K562 (cell line): ENCODE results near the gene AFG1L. TPM values are rescaled to one million over a fixed set of nuclear protein-coding genes. Genes with fewer than 3 reads are reported as not detected.

Experiments used
- BACH1 ChIP-seq: fragments of 200-800 bp; sonication (Bioruptor generic); IDR thresholded peaks from 2 replicates; pipeline ENCODE4 v1.6.1; 2016; ENCODE audit warnings: missing genetic modification characterization, missing compliant biosample characterization
- CEBPG ChIP-seq, 3 experiments: fragments of 200-800 bp in 1 of 3; sonication (Bioruptor generic) in 1 of 3; sonication (generic) in 1 of 3; formaldehyde crosslinking in 1 of 3; IDR thresholded peaks in 2 of 3; conservative IDR thresholded peaks in 1 of 3; 2 replicates each; pipeline versions ENCODE4 v1.6.1 to v1.8.0; 2016 to 2022; ENCODE audit warnings: missing compliant biosample characterization in 2 of 3, missing genetic modification characterization in 2 of 3, mild to moderate bottlenecking in 1 of 3, missing genetic modification reagents in 1 of 3
- FUS ChIP-seq: fragments of 200-400 bp; formaldehyde crosslinking; optimal IDR thresholded peaks from 2 replicates; pipeline ENCODE3; 2017; ENCODE audit warnings: low read depth, low read length
- HNRNPLL ChIP-seq: fragments of 200-400 bp; formaldehyde crosslinking; IDR thresholded peaks from 2 replicates; pipeline ENCODE4 v1.6.1; 2017; ENCODE audit warnings: low read length, low read depth, mild to moderate bottlenecking; ENCODE audit not compliant: poor library complexity, severe bottlenecking
- IRF2 ChIP-seq: sonication (generic); formaldehyde crosslinking; IDR thresholded peaks from 2 replicates; pipeline ENCODE4 v1.8.1; 2022; ENCODE audit warnings: mild to moderate bottlenecking, missing genetic modification reagents
- JUN ChIP-seq, 2 experiments: sonication (generic) in 1 of 2; formaldehyde crosslinking in 1 of 2; IDR thresholded peaks; 2 replicates each; pipeline versions ENCODE4 v1.6.1 to v1.8.0; 2012 to 2022; ENCODE audit warnings: borderline replicate concordance in 2 of 2, mild to moderate bottlenecking in 2 of 2, improper control_type of control experiment in 1 of 2, low read depth in 1 of 2, low read length in 1 of 2, missing genetic modification reagents in 1 of 2
- JUND ChIP-seq, 2 experiments: IDR thresholded peaks; 2 replicates in 1 of 2; 3 replicates in 1 of 2; pipeline ENCODE4 v1.6.1; 2011; ENCODE audit warnings: borderline replicate concordance in 2 of 2, low read depth in 2 of 2, low read length in 2 of 2, improper control_type of control experiment in 1 of 2, missing biosample characterization in 1 of 2, missing genetic modification characterization in 1 of 2, missing genetic modification reagents in 1 of 2
- MBD2 ChIP-seq: sonication (generic); IDR thresholded peaks from 2 replicates; pipeline ENCODE4 v1.6.1; 2016; ENCODE audit warnings: low read depth, borderline replicate concordance
- RBFOX2 ChIP-seq: fragments of 200-400 bp; formaldehyde crosslinking; IDR thresholded peaks from 2 replicates; pipeline ENCODE4 v1.6.1; 2017; ENCODE audit warnings: low read depth, mild to moderate bottlenecking, low read length, moderate library complexity
- TAF9B ChIP-seq: fragments of 450-650 bp; IDR thresholded peaks from 2 replicates; pipeline ENCODE4 v1.6.1; 2018; ENCODE audit warnings: mild to moderate bottlenecking; ENCODE audit not compliant: partially characterized antibody
- ZKSCAN1 ChIP-seq: fragments of 150-350 bp; IDR thresholded peaks from 2 replicates; pipeline ENCODE4 v1.6.1; 2016; ENCODE audit warnings: low read depth, low read length
- ZNF140 ChIP-seq: fragments of 250-450 bp; sonication (Bioruptor Pico); IDR thresholded peaks from 2 replicates; pipeline ENCODE4 v1.8.0; 2021; ENCODE audit warnings: moderate library complexity, mild to moderate bottlenecking, inconsistent platforms
- ZNF57 ChIP-seq: fragments of 450-650 bp; formaldehyde crosslinking; IDR thresholded peaks from 2 replicates; pipeline ENCODE4 v1.4.0; 2020; ENCODE audit warnings: mild to moderate bottlenecking, moderate library complexity
- ZNF780A ChIP-seq: fragments of 250-450 bp; sonication (Bioruptor Pico); IDR thresholded peaks from 2 replicates; pipeline ENCODE4 v1.5.0; 2021; ENCODE audit warnings: mild to moderate bottlenecking
- polyA plus RNA-seq, 8 experiments: library from polyadenylated mRNA; depleted of rRNA in 4 of 8; stranded (reverse) in 5 of 8; unstranded in 3 of 8; fragments of >200 nt; fragmentation: Nextera tagmentation in 2 of 8; fragmentation: Illumina TruSeq in 1 of 8; extraction: Ambion mirVana in 2 of 8; extraction: Trizol in 1 of 8; gene quantifications; 2 replicates each; pipeline versions ENCODE4 v1.2.1 to v1.2.3, GENCODE V29; 2011 to 2014; ENCODE audit warnings: inconsistent platforms in 1 of 8, missing spikeins in 1 of 8
- total RNA-seq, 7 experiments: library from RNA; depleted of rRNA in 6 of 7; stranded (reverse); fragments of >200 nt in 6 of 7; fragmentation: Illumina TruSeq in 2 of 7; extraction: Trizol in 2 of 7; gene quantifications; 2 replicates each; pipeline versions ENCODE4 v1.2.1 to v1.2.3, GENCODE V29; 2011 to 2021; ENCODE audit warnings: low replicate concordance in 1 of 7
- TF ChIP-seq, protein P1 (sequence below): sonication (generic); formaldehyde crosslinking; IDR thresholded peaks from 2 replicates; pipeline ENCODE4 v1.8.0; 2022; ENCODE audit warnings: mild to moderate bottlenecking, missing genetic modification reagents, borderline replicate concordance
- TF ChIP-seq, protein P2 (sequence below), 2 experiments: fragments of 450-650 bp; formaldehyde crosslinking in 1 of 2; IDR thresholded peaks; 2 replicates each; pipeline versions ENCODE4 v1.4.0 to v1.6.1; 2014 to 2020; ENCODE audit warnings: mild to moderate bottlenecking in 2 of 2, borderline replicate concordance in 1 of 2, low read depth in 1 of 2

Gene AFG1L
- total and polyA plus RNA-seq, 9 of the 15 experiments (the other 6 are each of a cell fraction or from before 2014, with no cell fraction given), result 2.2 to 15.5 (median 5.8) TPM

DNA sequence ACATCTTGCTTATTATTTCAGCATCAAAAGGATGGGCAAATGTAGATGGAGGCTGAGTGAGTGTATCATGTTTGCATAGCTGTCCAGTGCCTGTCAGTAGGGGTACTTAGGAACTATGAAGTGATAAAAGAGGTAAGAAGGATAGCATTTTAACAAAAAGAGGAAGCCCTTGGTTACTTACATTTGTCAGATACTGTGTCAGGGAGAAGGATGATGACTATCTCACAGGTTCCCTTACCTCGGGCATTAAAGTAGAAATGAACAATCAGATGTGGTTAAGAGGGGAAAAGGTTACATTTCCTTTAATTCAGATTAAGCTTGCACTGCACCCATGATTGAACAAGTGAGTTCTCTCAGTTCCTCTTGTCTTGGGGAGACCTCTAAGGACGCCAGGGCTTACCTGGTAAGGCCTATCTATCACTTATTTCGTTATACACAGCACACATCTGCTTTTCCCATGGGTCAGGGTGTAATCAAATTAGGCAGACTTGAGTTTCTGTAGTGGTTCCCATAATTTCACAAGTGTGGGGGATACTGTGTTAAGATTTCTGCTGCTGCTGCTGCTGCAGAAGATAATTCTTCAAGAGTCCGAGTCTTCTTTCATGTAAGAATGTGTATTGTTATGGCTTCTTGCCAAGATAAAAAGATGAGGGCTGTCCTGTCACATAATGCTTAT lies 270.4 kb downstream of the AFG1L start (continued):
- TF ChIP-seq ZNF140 (CRISPR knock-in tag), result no peak
- TF ChIP-seq, protein P1, sequence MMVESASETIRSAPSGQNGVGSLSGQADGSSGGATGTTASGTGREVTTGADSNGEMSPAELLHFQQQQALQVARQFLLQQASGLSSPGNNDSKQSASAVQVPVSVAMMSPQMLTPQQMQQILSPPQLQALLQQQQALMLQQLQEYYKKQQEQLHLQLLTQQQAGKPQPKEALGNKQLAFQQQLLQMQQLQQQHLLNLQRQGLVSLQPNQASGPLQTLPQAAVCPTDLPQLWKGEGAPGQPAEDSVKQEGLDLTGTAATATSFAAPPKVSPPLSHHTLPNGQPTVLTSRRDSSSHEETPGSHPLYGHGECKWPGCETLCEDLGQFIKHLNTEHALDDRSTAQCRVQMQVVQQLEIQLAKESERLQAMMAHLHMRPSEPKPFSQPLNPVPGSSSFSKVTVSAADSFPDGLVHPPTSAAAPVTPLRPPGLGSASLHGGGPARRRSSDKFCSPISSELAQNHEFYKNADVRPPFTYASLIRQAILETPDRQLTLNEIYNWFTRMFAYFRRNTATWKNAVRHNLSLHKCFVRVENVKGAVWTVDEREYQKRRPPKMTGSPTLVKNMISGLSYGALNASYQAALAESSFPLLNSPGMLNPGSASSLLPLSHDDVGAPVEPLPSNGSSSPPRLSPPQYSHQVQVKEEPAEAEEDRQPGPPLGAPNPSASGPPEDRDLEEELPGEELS, result no peak
- no peak for TF ChIP-seq ZNF57
- TF ChIP-seq CEBPG (CRISPR knock-in tag; IDR thresholded peaks at IDR 0.05), result no peak
- no peak for TF ChIP-seq CEBPG (tag; conservative IDR thresholded peaks at IDR 0.05 in 1 of 2, IDR thresholded peaks at IDR 0.05 in 1 of 2)
- no peak for TF ChIP-seq JUND (IDR thresholded peaks at IDR 0.05; ENCODE audit: borderline replicate concordance, low read depth, low read length)
- TF ChIP-seq JUND (tag; IDR thresholded peaks at IDR 0.05; ENCODE audit: borderline replicate concordance, low read depth, low read length), result no peak
- no peak for TF ChIP-seq ZKSCAN1
- TF ChIP-seq MBD2, result no peak
- TF ChIP-seq FUS, result no peak
- no peak for TF ChIP-seq IRF2
- no peak for TF ChIP-seq BACH1 (tag)
- no peak for TF ChIP-seq ZNF780A (CRISPR knock-in tag)
- no peak for TF ChIP-seq HNRNPLL
- TF ChIP-seq, protein P2, sequence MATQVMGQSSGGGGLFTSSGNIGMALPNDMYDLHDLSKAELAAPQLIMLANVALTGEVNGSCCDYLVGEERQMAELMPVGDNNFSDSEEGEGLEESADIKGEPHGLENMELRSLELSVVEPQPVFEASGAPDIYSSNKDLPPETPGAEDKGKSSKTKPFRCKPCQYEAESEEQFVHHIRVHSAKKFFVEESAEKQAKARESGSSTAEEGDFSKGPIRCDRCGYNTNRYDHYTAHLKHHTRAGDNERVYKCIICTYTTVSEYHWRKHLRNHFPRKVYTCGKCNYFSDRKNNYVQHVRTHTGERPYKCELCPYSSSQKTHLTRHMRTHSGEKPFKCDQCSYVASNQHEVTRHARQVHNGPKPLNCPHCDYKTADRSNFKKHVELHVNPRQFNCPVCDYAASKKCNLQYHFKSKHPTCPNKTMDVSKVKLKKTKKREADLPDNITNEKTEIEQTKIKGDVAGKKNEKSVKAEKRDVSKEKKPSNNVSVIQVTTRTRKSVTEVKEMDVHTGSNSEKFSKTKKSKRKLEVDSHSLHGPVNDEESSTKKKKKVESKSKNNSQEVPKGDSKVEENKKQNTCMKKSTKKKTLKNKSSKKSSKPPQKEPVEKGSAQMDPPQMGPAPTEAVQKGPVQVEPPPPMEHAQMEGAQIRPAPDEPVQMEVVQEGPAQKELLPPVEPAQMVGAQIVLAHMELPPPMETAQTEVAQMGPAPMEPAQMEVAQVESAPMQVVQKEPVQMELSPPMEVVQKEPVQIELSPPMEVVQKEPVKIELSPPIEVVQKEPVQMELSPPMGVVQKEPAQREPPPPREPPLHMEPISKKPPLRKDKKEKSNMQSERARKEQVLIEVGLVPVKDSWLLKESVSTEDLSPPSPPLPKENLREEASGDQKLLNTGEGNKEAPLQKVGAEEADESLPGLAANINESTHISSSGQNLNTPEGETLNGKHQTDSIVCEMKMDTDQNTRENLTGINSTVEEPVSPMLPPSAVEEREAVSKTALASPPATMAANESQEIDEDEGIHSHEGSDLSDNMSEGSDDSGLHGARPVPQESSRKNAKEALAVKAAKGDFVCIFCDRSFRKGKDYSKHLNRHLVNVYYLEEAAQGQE (IDR thresholded peaks at IDR 0.05; ENCODE audit: borderline replicate concordance), result peak; percentile 3; the same call in 1 of the 2 replicates
- TF ChIP-seq, protein P2 (CRISPR knock-in tag; IDR thresholded peaks at IDR 0.05; ENCODE audit: low read depth), result no peak
- TF ChIP-seq TAF9B, result no peak
- TF ChIP-seq JUN (IDR thresholded peaks at IDR 0.05; ENCODE audit: borderline replicate concordance, low read depth, low read length), result no peak
- TF ChIP-seq JUN (CRISPR knock-in tag; IDR thresholded peaks at IDR 0.05; ENCODE audit: borderline replicate concordance), result no peak
- TF ChIP-seq RBFOX2, result no peak
